HG03354 (cell line): ENCODE results near the gene PATJ.

Source experiments
- ATAC-seq: cut with Tn5 transposase; IDR thresholded peaks from one replicate; pipeline ENCODE4 v1.9.1; 2021; ENCODE audit warnings: mild to moderate bottlenecking; ENCODE audit not compliant: unreplicated experiment, poor library complexity, severe bottlenecking

PATJ gene

GRCh38 chr1:62068978-62069377 lies 326.7 kb downstream of the PATJ start:
- no peak for ATAC-seq

GRCh38 chr1:62070384-62071011 lies 328.2 kb downstream of the PATJ start:
- ATAC-seq = no peak

- ATAC-seq = no peak
Observed at GRCh38 chr1:62071695-62072094, 329.4 kb downstream of the PATJ start.

- ATAC-seq = no peak
Observed at GRCh38 chr1:62076286-62076685, 334.0 kb downstream of the PATJ start.

- ATAC-seq = no peak
Observed at GRCh38 chr1:62077821-62078220, 335.5 kb downstream of the PATJ start.

- peak; percentile 86 for ATAC-seq
Observed at GRCh38 chr1:62082456-62083363, 340.4 kb downstream of the PATJ start.

- no peak for ATAC-seq
Observed at GRCh38 chr1:62084310-62084890, 342.1 kb downstream of the PATJ start.

GRCh38 chr1:62088439-62088838 lies 346.2 kb downstream of the PATJ start:
- ATAC-seq = no peak

GRCh38 chr1:62089570-62089969 lies 347.3 kb downstream of the PATJ start:
- ATAC-seq = no peak

- no peak for ATAC-seq
Observed at GRCh38 chr1:62090016-62090415, 347.7 kb downstream of the PATJ start.

- ATAC-seq = no peak
Observed at GRCh38 chr1:62092110-62092509, 349.8 kb downstream of the PATJ start.

- ATAC-seq = no peak
Observed at GRCh38 chr1:62093261-62093660, 351.0 kb downstream of the PATJ start.

- ATAC-seq = no peak
Observed at GRCh38 chr1:62097464-62097863, 355.2 kb downstream of the PATJ start.

- ATAC-seq = no peak
Observed at GRCh38 chr1:62100442-62100841, 358.2 kb downstream of the PATJ start.

- ATAC-seq = no peak
Observed at GRCh38 chr1:62103846-62104245, 361.6 kb downstream of the PATJ start.

GRCh38 chr1:62107923-62108322 lies 365.6 kb downstream of the PATJ start:
- no peak for ATAC-seq

- no peak for ATAC-seq
Observed at GRCh38 chr1:62109124-62109523, 366.8 kb downstream of the PATJ start.

GRCh38 chr1:62110198-62110817 lies 368.0 kb downstream of the PATJ start:
- no peak for ATAC-seq

GRCh38 chr1:62111084-62111483 lies 368.8 kb downstream of the PATJ start:
- no peak for ATAC-seq

GRCh38 chr1:62113507-62113906 lies 371.2 kb downstream of the PATJ start:
- ATAC-seq = no peak
